Kidney epithelial cell (primary cell): ENCODE results near the gene MTUS2. TPM values are rescaled to one million over a fixed set of nuclear protein-coding genes. Genes with fewer than 3 reads are reported as not detected.

Experiments used
- DNase-seq: peaks from one replicate; pipeline ENCODE4 v3.0.0-alpha.2; 2010; ENCODE audit warnings: low read depth
- H3K27me3 ChIP-seq: 2 replicates; pipeline ENCODE4 v1.6.0; 2011; ENCODE audit warnings: low read length; ENCODE audit not compliant: control insufficient read depth, insufficient read depth
- H3K36me3 ChIP-seq: 2 replicates; pipeline ENCODE4 v1.5.1; 2011; ENCODE audit warnings: low read length; ENCODE audit not compliant: control insufficient read depth, insufficient read depth
- H3K4me3 ChIP-seq: 2 replicates; pipeline ENCODE4 v1.5.1; 2011; ENCODE audit warnings: low read depth, mild to moderate bottlenecking, control low read depth, low read length
- CTCF ChIP-seq: IDR thresholded peaks from 2 replicates; pipeline ENCODE4 v1.5.1; 2011; ENCODE audit warnings: mild to moderate bottlenecking, moderate library complexity, low read length, control low read depth, inconsistent platforms; ENCODE audit not compliant: insufficient read depth, poor library complexity, severe bottlenecking
- total RNA-seq: library from RNA; depleted of rRNA; stranded (reverse); fragments of >200 nt; gene quantifications from 2 replicates; pipeline ENCODE4 v1.2.3, GENCODE V29; 2015

Gene MTUS2
- total RNA-seq, 1 donor from 2014 or later = 0.25 TPM

DNA sequence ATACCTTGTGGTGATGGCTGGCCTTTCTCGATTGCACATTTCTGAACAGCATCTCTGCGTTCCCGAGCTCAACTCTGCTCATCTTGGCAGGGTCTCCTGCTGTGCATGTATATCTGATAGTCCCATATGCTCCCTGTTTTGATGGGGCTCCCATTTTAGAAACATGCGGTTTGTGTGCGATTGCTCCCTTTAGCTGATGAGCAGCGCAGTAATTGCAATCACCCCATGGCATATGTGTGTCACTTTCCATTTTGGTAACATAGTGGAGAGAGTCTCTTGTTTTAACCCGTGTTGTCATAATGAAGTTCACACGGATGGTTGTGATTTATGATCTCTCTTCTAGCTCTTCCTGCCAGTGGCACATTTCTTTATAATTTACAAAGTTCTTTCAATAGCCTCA is 144.7 kb downstream of the MTUS2 start:
- no peak overlapping the region for H3K4me3 ChIP-seq
- no peak for DNase-seq
- H3K36me3 ChIP-seq = no peaks in the 10 kb centered on the region
- no peaks in the 10 kb centered on the region for H3K27me3 ChIP-seq
- no peak for TF ChIP-seq CTCF

DNA sequence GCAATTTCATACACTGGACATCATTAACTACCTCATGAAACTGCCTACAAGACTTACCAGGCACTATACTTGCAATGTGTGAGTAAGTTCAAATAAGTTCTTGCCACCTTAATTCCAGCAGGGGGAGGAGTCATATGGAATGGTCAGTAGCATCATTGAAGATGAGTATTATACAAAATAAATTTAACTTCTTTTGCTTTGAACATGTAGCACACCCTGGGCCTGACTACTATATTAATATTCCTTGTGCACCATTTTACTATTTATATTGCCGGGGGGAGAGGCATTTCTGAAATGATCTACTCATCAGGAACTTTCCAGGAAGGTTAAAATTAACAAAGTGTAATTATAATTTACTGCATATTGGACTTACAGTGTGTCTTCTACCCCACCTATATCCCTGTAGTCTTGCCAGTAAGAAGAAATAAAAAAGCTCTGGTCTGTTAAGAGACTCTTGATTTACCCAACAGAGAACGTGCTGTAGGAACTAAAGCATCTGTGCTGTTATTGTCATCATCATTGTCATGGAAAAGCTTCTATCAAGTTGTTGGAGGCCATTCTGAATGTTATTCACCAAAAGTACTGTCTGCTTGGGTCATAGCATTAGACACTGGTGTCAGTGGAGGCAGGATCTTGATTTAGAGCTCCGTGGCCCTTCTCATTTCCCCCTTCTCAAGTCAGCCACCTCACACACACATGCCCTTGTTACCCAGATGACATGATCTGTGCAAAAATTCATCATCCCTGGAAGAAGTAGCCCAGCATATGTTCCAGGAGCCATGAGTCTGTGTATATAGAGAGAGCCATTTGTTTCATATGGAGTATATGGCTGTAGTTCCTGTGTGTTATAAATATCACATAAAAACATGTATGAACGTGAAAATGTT is 147.1 kb downstream of the MTUS2 start:
- TF ChIP-seq CTCF = no peak
- Histone ChIP-seq H3K4me3 (no peak overlapping the region), H3K27me3 (no peaks in the 10 kb centered on the region), H3K36me3 (no peaks in the 10 kb centered on the region)
- DNase-seq = no peak

- Histone ChIP-seq H3K27me3 (no peaks in the 10 kb centered on the region), H3K36me3 (no peaks in the 10 kb centered on the region), H3K4me3 (no peak overlapping the region)
- no peak for DNase-seq
- TF ChIP-seq CTCF = no peak
Measured at GRCh38 chr13:28976195-28976594, 156.1 kb downstream of the MTUS2 start.

GRCh38 chr13:28976636-28977035 is 156.5 kb downstream of the MTUS2 start:
- Histone ChIP-seq H3K27me3 (no peaks in the 10 kb centered on the region), H3K36me3 (no peaks in the 10 kb centered on the region), H3K4me3 (no peak overlapping the region)
- TF ChIP-seq CTCF = no peak
- no peak for DNase-seq

DNA sequence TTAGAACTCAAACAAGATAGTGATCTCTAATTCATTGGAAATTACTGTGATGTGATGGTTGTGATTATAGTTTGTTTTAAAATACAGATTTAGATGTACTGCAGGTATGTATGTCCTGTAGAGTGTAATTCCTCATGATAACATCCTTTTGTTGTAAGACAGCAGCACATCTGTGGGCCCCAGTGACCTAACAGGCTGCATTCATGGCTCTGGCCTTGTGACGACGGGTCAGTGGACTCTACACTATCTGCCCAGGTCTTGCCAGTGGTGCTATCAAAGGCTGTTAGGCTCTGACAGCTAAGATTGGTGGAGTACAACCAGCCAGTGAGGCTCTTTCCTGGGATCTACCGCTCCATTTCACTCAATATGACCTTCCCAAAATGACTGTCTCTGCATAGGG is 158.4 kb downstream of the MTUS2 start:
- DNase-seq = no peak
- H3K27me3 ChIP-seq = no peaks in the 10 kb centered on the region
- H3K4me3 ChIP-seq = no peak overlapping the region
- H3K36me3 ChIP-seq = no peaks in the 10 kb centered on the region
- TF ChIP-seq CTCF = no peak

- TF ChIP-seq CTCF = no peak
- Histone ChIP-seq H3K27me3 (no peaks in the 10 kb centered on the region), H3K4me3 (no peak overlapping the region), H3K36me3 (no peaks in the 10 kb centered on the region)
- no peak for DNase-seq
Measured at GRCh38 chr13:28981530-28981929, 161.4 kb downstream of the MTUS2 start.
